Measurements from ENCODE around the gene HSPA1A. TPM values are rescaled to one million over a fixed set of nuclear protein-coding genes. Genes with fewer than 3 reads are reported as not detected.
"Not testable (repeated sequence)": the region's sequence is repeated elsewhere in the genome, so short reads cannot be mapped to it uniquely, and the experiment has no call there.

The HSPA1A gene
- total RNA-seq, 1 donor, result 132 TPM

- no peak for TF ChIP-seq CTCF (IDR thresholded peaks at IDR 0.05; ENCODE audit: insufficient read depth, low read depth, low read length)
- no peak overlapping the region for H3K4me3 ChIP-seq (ENCODE audit: low read depth, low read length)
- no peak for DNase-seq (ENCODE audit: low read depth)
Observed at GRCh38 chr6:31842053-31842452, 26.7 kb downstream of the HSPA1A start.

- DNase-seq (ENCODE audit: low read depth), result no peak
- no peak overlapping the region for H3K4me3 ChIP-seq (ENCODE audit: low read depth, low read length)
- TF ChIP-seq CTCF (IDR thresholded peaks at IDR 0.05; ENCODE audit: insufficient read depth, low read depth, low read length), result no peak
Observed at GRCh38 chr6:31844507-31844906, 29.2 kb downstream of the HSPA1A start.

- H3K4me3 ChIP-seq (ENCODE audit: low read depth, low read length), result no peak overlapping the region
- no peak for TF ChIP-seq CTCF (IDR thresholded peaks at IDR 0.05; ENCODE audit: insufficient read depth, low read depth, low read length)
- no peak for DNase-seq (ENCODE audit: low read depth)
Observed at GRCh38 chr6:31847276-31847978, 32.1 kb downstream of the HSPA1A start.

GRCh38 chr6:31850765-31851484 lies 35.6 kb downstream of the HSPA1A start:
- H3K4me3 ChIP-seq (ENCODE audit: low read depth, low read length), result no peak overlapping the region
- TF ChIP-seq CTCF (IDR thresholded peaks at IDR 0.05; ENCODE audit: insufficient read depth, low read depth, low read length), result no peak
- DNase-seq (ENCODE audit: low read depth), result no peak

- H3K4me3 ChIP-seq (ENCODE audit: low read depth, low read length), result no peak overlapping the region
- DNase-seq (ENCODE audit: low read depth), result peak; percentile 15
- no peak for TF ChIP-seq CTCF (IDR thresholded peaks at IDR 0.05; ENCODE audit: insufficient read depth, low read depth, low read length)
Observed at GRCh38 chr6:31851485-31851832, 36.1 kb downstream of the HSPA1A start.

GRCh38 chr6:31851980-31852718 lies 36.8 kb downstream of the HSPA1A start:
- H3K4me3 ChIP-seq (ENCODE audit: low read depth, low read length); DNase-seq (ENCODE audit: low read depth): not testable (repeated sequence)

GRCh38 chr6:31857774-31858173 lies 42.4 kb downstream of the HSPA1A start:
- DNase-seq (ENCODE audit: low read depth); H3K4me3 ChIP-seq (ENCODE audit: low read depth, low read length): not testable (repeated sequence)

All from fibroblast of villous mesenchyme (primary cell).